Osteoblast (primary cell): Measurements from ENCODE around the gene ASTL. TPM values are rescaled to one million over a fixed set of nuclear protein-coding genes. Genes with fewer than 3 reads are reported as not detected.

Experiments used
- DNase-seq: peaks from one replicate; pipeline ENCODE4 v3.0.0; 2011; ENCODE audit warnings: low spot score, mixed read lengths; ENCODE audit not compliant: insufficient read length; ENCODE audit errors: missing footprints
- H2AFZ ChIP-seq: 2 replicates; pipeline ENCODE4 v1.6.0; 2011; ENCODE audit warnings: mild to moderate bottlenecking, low read length
- H3K27ac ChIP-seq: 2 replicates; pipeline ENCODE4 v1.5.1; 2011; ENCODE audit warnings: mild to moderate bottlenecking, low read depth, low read length, moderate library complexity
- H3K27me3 ChIP-seq: 2 replicates; pipeline ENCODE4 v1.6.0; 2012; ENCODE audit warnings: mild to moderate bottlenecking, control low read depth, inconsistent platforms, low read length, moderate library complexity; ENCODE audit not compliant: insufficient read depth
- H3K36me3 ChIP-seq: 2 replicates; pipeline ENCODE4 v1.5.1; 2011; ENCODE audit warnings: mild to moderate bottlenecking, low read length, control low read depth, moderate library complexity; ENCODE audit not compliant: insufficient read depth
- H3K4me1 ChIP-seq: 2 replicates; pipeline ENCODE4 v1.5.1; 2011; ENCODE audit warnings: mild to moderate bottlenecking, low read length, control low read depth, moderate library complexity; ENCODE audit not compliant: insufficient read depth
- H3K4me2 ChIP-seq: 2 replicates; pipeline ENCODE4 v1.6.0; 2011; ENCODE audit warnings: mild to moderate bottlenecking, low read length; ENCODE audit not compliant: insufficient read depth
- H3K4me3 ChIP-seq: fragments of 200-600 bp; sonication (generic); 3 replicates; pipeline ENCODE4 v1.5.1; 2012; ENCODE audit warnings: mild to moderate bottlenecking, low read length, inconsistent platforms; ENCODE audit not compliant: insufficient read depth
- H3K79me2 ChIP-seq: 2 replicates; pipeline ENCODE4 v1.6.0; 2012; ENCODE audit warnings: mild to moderate bottlenecking, low read length, control low read depth, inconsistent platforms; ENCODE audit not compliant: insufficient read depth
- H3K9me3 ChIP-seq: 2 replicates; pipeline ENCODE4 v1.5.1; 2011; ENCODE audit warnings: low read depth, low read length, control low read depth
- H4K20me1 ChIP-seq: 2 replicates; pipeline ENCODE4 v1.6.0; 2012; ENCODE audit warnings: mild to moderate bottlenecking, low read length, control low read depth; ENCODE audit not compliant: insufficient read depth
- total RNA-seq: library from RNA; depleted of rRNA; stranded (reverse); fragments of >200 nt; gene quantifications from 2 replicates; pipeline ENCODE4 v1.2.3, GENCODE V29; 2012
- TF ChIP-seq, protein P1 (sequence below): IDR thresholded peaks from 2 replicates; pipeline ENCODE4 v1.5.1; 2011; ENCODE audit warnings: mild to moderate bottlenecking, low read depth, low read length, moderate library complexity; ENCODE audit errors: extremely low read depth

The ASTL gene
- total RNA-seq, 1 donor = not detected

DNA sequence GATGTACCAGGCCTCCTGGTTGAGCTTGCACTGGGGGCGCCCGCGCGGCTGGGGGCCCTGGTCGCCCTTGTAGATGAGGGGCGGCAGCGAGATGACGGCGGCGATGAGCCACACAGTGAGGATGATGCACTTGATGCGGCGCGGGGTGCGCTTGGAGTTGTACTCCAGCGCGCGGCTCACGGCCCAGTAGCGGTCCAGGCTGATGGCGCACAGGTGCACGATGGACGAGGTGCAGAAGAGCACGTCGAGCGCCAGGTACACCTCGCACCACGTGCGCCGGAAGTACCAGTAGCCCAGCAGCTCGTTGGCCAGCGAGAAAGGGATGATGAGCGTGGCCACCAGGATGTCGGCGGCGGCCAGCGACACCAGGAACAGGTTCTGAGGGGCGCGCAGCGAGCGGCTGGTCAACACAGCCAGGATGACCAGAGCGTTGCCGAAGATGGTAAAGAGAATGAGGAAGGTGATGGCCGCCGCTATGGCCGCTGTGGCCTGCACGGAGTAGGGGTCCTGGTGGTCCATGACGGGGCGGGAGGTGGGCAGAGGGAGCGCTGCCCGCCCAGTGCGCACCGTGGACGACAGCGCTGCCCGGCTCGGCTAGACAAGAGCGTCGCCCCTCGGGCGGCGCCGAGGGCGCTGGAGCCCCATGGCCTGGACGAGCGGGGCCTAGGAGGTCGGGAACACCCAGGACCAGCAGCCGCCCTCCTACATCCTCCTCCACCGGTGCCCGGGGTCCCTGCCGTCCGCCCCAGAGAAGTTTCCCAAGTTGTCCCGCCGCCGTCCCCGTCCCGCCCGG lies 22.5 kb downstream of the ASTL start:
- Histone ChIP-seq H3K4me3 (no peak overlapping the region), H3K79me2 (no peaks in the 10 kb centered on the region), H3K27ac (no peak overlapping the region), H3K36me3 (no peaks in the 10 kb centered on the region), H3K9me3 (no peaks in the 10 kb centered on the region), H4K20me1 (no peaks in the 10 kb centered on the region), H3K27me3 (peaks cover 56% of the 10 kb centered on the region), H3K4me1 (no peaks in the 10 kb centered on the region), H2AFZ (no peak overlapping the region), H3K4me2 (no peak overlapping the region)
- DNase-seq = peak; percentile 77
- TF ChIP-seq, protein P1, sequence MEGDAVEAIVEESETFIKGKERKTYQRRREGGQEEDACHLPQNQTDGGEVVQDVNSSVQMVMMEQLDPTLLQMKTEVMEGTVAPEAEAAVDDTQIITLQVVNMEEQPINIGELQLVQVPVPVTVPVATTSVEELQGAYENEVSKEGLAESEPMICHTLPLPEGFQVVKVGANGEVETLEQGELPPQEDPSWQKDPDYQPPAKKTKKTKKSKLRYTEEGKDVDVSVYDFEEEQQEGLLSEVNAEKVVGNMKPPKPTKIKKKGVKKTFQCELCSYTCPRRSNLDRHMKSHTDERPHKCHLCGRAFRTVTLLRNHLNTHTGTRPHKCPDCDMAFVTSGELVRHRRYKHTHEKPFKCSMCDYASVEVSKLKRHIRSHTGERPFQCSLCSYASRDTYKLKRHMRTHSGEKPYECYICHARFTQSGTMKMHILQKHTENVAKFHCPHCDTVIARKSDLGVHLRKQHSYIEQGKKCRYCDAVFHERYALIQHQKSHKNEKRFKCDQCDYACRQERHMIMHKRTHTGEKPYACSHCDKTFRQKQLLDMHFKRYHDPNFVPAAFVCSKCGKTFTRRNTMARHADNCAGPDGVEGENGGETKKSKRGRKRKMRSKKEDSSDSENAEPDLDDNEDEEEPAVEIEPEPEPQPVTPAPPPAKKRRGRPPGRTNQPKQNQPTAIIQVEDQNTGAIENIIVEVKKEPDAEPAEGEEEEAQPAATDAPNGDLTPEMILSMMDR = no peak

- Histone ChIP-seq H3K9me3 (no peaks in the 10 kb centered on the region), H3K4me1 (no peaks in the 10 kb centered on the region), H3K36me3 (no peaks in the 10 kb centered on the region), H3K4me3 (no peak overlapping the region), H2AFZ (no peak overlapping the region), H3K27ac (no peak overlapping the region), H4K20me1 (no peaks in the 10 kb centered on the region), H3K4me2 (no peak overlapping the region), H3K79me2 (no peaks in the 10 kb centered on the region), H3K27me3 (peaks cover 51% of the 10 kb centered on the region)
- DNase-seq = peak; percentile 76
- TF ChIP-seq, protein P1 = no peak
Observed at GRCh38 chr2:96114903-96115581, 23.3 kb downstream of the ASTL start.

GRCh38 chr2:96114546-96114902 lies 23.8 kb downstream of the ASTL start:
- Histone ChIP-seq H3K79me2 (no peaks in the 10 kb centered on the region), H3K4me3 (no peak overlapping the region), H3K27ac (no peak overlapping the region), H3K27me3 (peaks cover 48% of the 10 kb centered on the region), H3K9me3 (no peaks in the 10 kb centered on the region), H3K4me2 (no peak overlapping the region), H3K36me3 (no peaks in the 10 kb centered on the region), H4K20me1 (no peaks in the 10 kb centered on the region), H3K4me1 (no peaks in the 10 kb centered on the region), H2AFZ (no peak overlapping the region)
- TF ChIP-seq, protein P1 = no peak
- peak; percentile 78 for DNase-seq

- no peaks in the 10 kb centered on the region for H4K20me1 ChIP-seq
- peak; percentile 80 for DNase-seq
- H3K27me3 ChIP-seq = peaks cover 46% of the 10 kb centered on the region
- no peaks in the 10 kb centered on the region for H3K79me2 ChIP-seq
- TF ChIP-seq, protein P1 = no peak
- no peak overlapping the region for H3K4me3 ChIP-seq
- no peaks in the 10 kb centered on the region for H3K36me3 ChIP-seq
- no peak overlapping the region for H3K4me2 ChIP-seq
- H2AFZ ChIP-seq = no peak overlapping the region
- no peak overlapping the region for H3K27ac ChIP-seq
- no peaks in the 10 kb centered on the region for H3K4me1 ChIP-seq
- no peaks in the 10 kb centered on the region for H3K9me3 ChIP-seq
Observed at GRCh38 chr2:96113951-96114350, 24.4 kb downstream of the ASTL start.
